CD14-positive monocyte (primary cell): Measurements from ENCODE around the gene HID1. TPM values are rescaled to one million over a fixed set of nuclear protein-coding genes. Genes with fewer than 3 reads are reported as not detected.

Source experiments
- DNase-seq, 3 donors: peaks; one replicate each; pipeline ENCODE4 v3.0.0-alpha.2; 2011 to 2022
- H2AFZ ChIP-seq: 2 replicates; pipeline ENCODE4 v1.6.0; 2012; ENCODE audit warnings: mild to moderate bottlenecking, low read depth, low read length, inconsistent platforms; ENCODE audit not compliant: insufficient read depth, poor library complexity, severe bottlenecking
- H3K27ac ChIP-seq, 2 donors: 1 replicate in 1 of 2; 2 replicates in 1 of 2; pipeline ENCODE4 v1.5.1; 2012 to 2013; ENCODE audit warnings: low read length in 2 of 2, control low read depth in 1 of 2, inconsistent platforms in 1 of 2, low read depth in 1 of 2, mild to moderate bottlenecking in 1 of 2
- H3K27me3 ChIP-seq, 2 donors: one replicate each; pipeline versions ENCODE4 v1.6.0 to v1.6.1; 2011 to 2013; ENCODE audit warnings: low read length in 2 of 2; ENCODE audit not compliant: control insufficient read depth in 2 of 2, insufficient read depth in 2 of 2
- H3K36me3 ChIP-seq, 2 donors: replicated peaks in 1 of 2; 1 replicate in 1 of 2; 2 replicates in 1 of 2; pipeline versions ENCODE4 v1.5.1 to v1.6.1; 2012 to 2013; ENCODE audit warnings: low read length in 2 of 2, control low read depth in 1 of 2, inconsistent platforms in 1 of 2, mild to moderate bottlenecking in 1 of 2; ENCODE audit not compliant: insufficient read depth in 2 of 2, control insufficient read depth in 1 of 2
- H3K4me1 ChIP-seq, 2 donors: 1 replicate in 1 of 2; 2 replicates in 1 of 2; pipeline versions ENCODE4 v1.5.1 to v1.6.1; 2012 to 2013; ENCODE audit warnings: low read length in 2 of 2, control low read depth in 1 of 2, inconsistent platforms in 1 of 2, mild to moderate bottlenecking in 1 of 2, moderate library complexity in 1 of 2; ENCODE audit not compliant: insufficient read depth in 2 of 2, control insufficient read depth in 1 of 2
- H3K4me2 ChIP-seq: replicated peaks from 2 replicates; pipeline ENCODE3; 2012; ENCODE audit warnings: low read length, moderate library complexity, mild to moderate bottlenecking; ENCODE audit not compliant: poor library complexity, severe bottlenecking; ENCODE audit errors: extremely low read depth
- H3K4me3 ChIP-seq, 3 experiments: fragments of 200-600 bp in 1 of 3; sonication (generic) in 1 of 3; replicated peaks in 1 of 3; 1 replicate in 2 of 3; 2 replicates in 1 of 3; pipeline ENCODE4 v1.5.1; 2011 to 2013; ENCODE audit warnings: low read length in 3 of 3, mild to moderate bottlenecking in 3 of 3, control low read depth in 2 of 3, low read depth in 2 of 3, inconsistent platforms in 1 of 3, moderate library complexity in 1 of 3
- H3K79me2 ChIP-seq: 2 replicates; pipeline ENCODE4 v1.6.0; 2012; ENCODE audit warnings: mild to moderate bottlenecking, control low read depth, inconsistent platforms, low read length, moderate library complexity; ENCODE audit not compliant: insufficient read depth
- H3K9ac ChIP-seq: 2 replicates; pipeline ENCODE4 v1.6.0; 2017; ENCODE audit warnings: low read length, mild to moderate bottlenecking; ENCODE audit not compliant: insufficient read depth, poor library complexity, severe bottlenecking
- H3K9me3 ChIP-seq, 2 donors: replicated peaks in 1 of 2; 1 replicate in 1 of 2; 2 replicates in 1 of 2; pipeline versions ENCODE4 v1.5.1 to v1.6.1; 2012 to 2013; ENCODE audit warnings: low read length in 2 of 2, control low read depth in 1 of 2; ENCODE audit not compliant: control insufficient read depth in 1 of 2, insufficient read depth in 1 of 2
- H4K20me1 ChIP-seq: 2 replicates; pipeline ENCODE4 v1.6.0; 2012; ENCODE audit warnings: mild to moderate bottlenecking, low read length, control low read depth, moderate library complexity; ENCODE audit not compliant: insufficient read depth
- H3K27ac Mint-ChIP-seq, 7 donors: one replicate each; pipeline ENCODE4 v1.8.0; 2020; ENCODE audit warnings: mild to moderate bottlenecking in 7 of 7, mixed read lengths in 7 of 7, moderate library complexity in 6 of 7, inconsistent platforms in 2 of 7
- H3K27me3 Mint-ChIP-seq, 3 donors: one replicate each; pipeline ENCODE4 v1.8.0; 2021 to 2022; ENCODE audit warnings: low read depth in 3 of 3, mild to moderate bottlenecking in 3 of 3, mixed read lengths in 3 of 3, moderate library complexity in 3 of 3, inconsistent platforms in 1 of 3
- H3K36me3 Mint-ChIP-seq, 2 donors: one replicate each; pipeline ENCODE4 v1.8.0; 2020; ENCODE audit warnings: mixed read lengths in 2 of 2, inconsistent platforms in 1 of 2, mild to moderate bottlenecking in 1 of 2
- H3K4me1 Mint-ChIP-seq: one replicate; pipeline ENCODE4 v1.8.0; 2020; ENCODE audit warnings: mild to moderate bottlenecking, mixed read lengths
- H3K4me3 Mint-ChIP-seq, 2 donors: one replicate each; pipeline ENCODE4 v1.8.0; 2020; ENCODE audit warnings: mild to moderate bottlenecking in 2 of 2, mixed read lengths in 2 of 2, moderate library complexity in 1 of 2
- H3K9me3 Mint-ChIP-seq, 7 donors: one replicate each; pipeline ENCODE4 v1.8.0; 2020 to 2022; ENCODE audit warnings: mixed read lengths in 7 of 7, mild to moderate bottlenecking in 6 of 7, moderate library complexity in 6 of 7, inconsistent platforms in 2 of 7
- CTCF ChIP-seq: fragments of 200-600 bp; IDR thresholded peaks from one replicate; pipeline ENCODE4 v1.8.0; 2022; ENCODE audit warnings: antibody characterized with exemption, mild to moderate bottlenecking
- WGBS: methylation state at CpG from one replicate; pipeline ENCODE4 v1.1.5; 2013; ENCODE audit warnings: missing lambda C conversion rate; ENCODE audit not compliant: insufficient coverage; 5-methylcytosine and 5-hydroxymethylcytosine counted together
- intact Hi-C, 2 donors: fragments of 100-400 bp; cut with micrococcal nuclease; formaldehyde crosslinking; loops; one replicate each; pipeline versions ENCODE4 v1.15.0 to v1.15.1; 2023
- polyA plus RNA-seq, 3 donors: library from polyadenylated mRNA; depleted of rRNA in 1 of 3; unstranded in 2 of 3; stranded (reverse) in 1 of 3; fragments of 300-500 nt in 2 of 3; fragments of >200 nt in 1 of 3; fragmentation: Illumina TruSeq in 2 of 3; gene quantifications; 1 replicate in 2 of 3; 2 replicates in 1 of 3; pipeline ENCODE4 v1.2.3, GENCODE V29; 2012 to 2021

HID1 gene
- polyA plus RNA-seq, 3 donors, result not detected

- intact Hi-C loops, result no loop called here
- H3K27me3 ChIP-seq, result peaks cover 42 to 85% of the 10 kb centered on the region in 2 donors
Measured at GRCh38 chr17:74935048-74935447, 37.5 kb downstream of the HID1 start.

GRCh38 chr17:74930535-74931036 is 42.0 kb downstream of the HID1 start:
- peaks cover 56 to 86% (median 62%) of the 10 kb centered on the region in 3 donors for H3K27me3 Mint-ChIP-seq
- no peaks in the 10 kb centered on the region for H3K36me3 Mint-ChIP-seq
- no peak for TF ChIP-seq CTCF
- Histone ChIP-seq H3K4me2 (no peak overlapping the region), H3K27me3 (peaks cover 23 to 63% of the 10 kb centered on the region in 2 donors), H3K9me3 (peaks cover 0 to 3% of the 10 kb centered on the region in 2 donors), H3K4me3 (no peak overlapping the region), H3K4me1 (peaks cover 0 to 6% of the 10 kb centered on the region in 2 donors), H3K36me3 (no peaks in the 10 kb centered on the region), H2AFZ (no peak overlapping the region), H3K9ac (no peak overlapping the region), H3K79me2 (no peaks in the 10 kb centered on the region), H4K20me1 (no peaks in the 10 kb centered on the region), H3K27ac (no peak overlapping the region)
- no peak for DNase-seq
- H3K27ac Mint-ChIP-seq, result peak overlapping the region in 1 of 7 donors; percentile 20
- intact Hi-C loops, result no loop called here
- H3K4me1 Mint-ChIP-seq, result peaks cover 10% of the 10 kb centered on the region
- 96% methylated on average over 22 of the region's 24 CpGs for WGBS
- no peak overlapping the region for H3K4me3 Mint-ChIP-seq
- peaks cover 0 to 7% (median 0%) of the 10 kb centered on the region in 7 donors for H3K9me3 Mint-ChIP-seq

More at GRCh38 chr17:74935048-74935447, 37.5 kb downstream of the HID1 start:
- Histone ChIP-seq H3K36me3 (no peaks in the 10 kb centered on the region), H3K4me3 (no peak overlapping the region), H3K4me1 (peaks cover 0 to 6% of the 10 kb centered on the region in 2 donors), H4K20me1 (no peaks in the 10 kb centered on the region), H3K9me3 (peaks cover 0 to 15% of the 10 kb centered on the region in 2 donors), H3K27ac (no peak overlapping the region), H3K9ac (no peak overlapping the region), H3K79me2 (no peaks in the 10 kb centered on the region), H2AFZ (no peak overlapping the region), H3K4me2 (no peak overlapping the region)
- WGBS, result 100% methylated on average over 1 of the region's 3 CpGs
- Mint-ChIP-seq H3K4me1 (peaks cover 8% of the 10 kb centered on the region), H3K27me3 (peaks cover 72 to 95% (median 82%) of the 10 kb centered on the region in 3 donors), H3K9me3 (peaks cover 0 to 9% (median 2%) of the 10 kb centered on the region in 7 donors), H3K36me3 (no peaks in the 10 kb centered on the region), H3K27ac (no peak overlapping the region), H3K4me3 (peak overlapping the region in 1 of 2 donors; percentile 76)
- no peak for TF ChIP-seq CTCF
- DNase-seq, result no peak
